Muscle of arm (tissue), 12 donors: ENCODE data around the gene BAZ2B. TPM values are rescaled to one million over a fixed set of nuclear protein-coding genes. Genes with fewer than 3 reads are reported as not detected.

Source experiments
- DNase-seq: peaks from one replicate; pipeline ENCODE4 v3.0.0-alpha.2; 2013
- polyA plus RNA-seq, 12 donors: library from polyadenylated mRNA; unstranded; fragments of 120-200 nt; gene quantifications; one replicate each; pipeline ENCODE4 v1.2.1, GENCODE V29; 2013; ENCODE audit not compliant: insufficient read length in 12 of 12

BAZ2B gene
- polyA plus RNA-seq, 12 donors: 27.6 to 65.0 (median 36.6) TPM; not detected in 1

DNA sequence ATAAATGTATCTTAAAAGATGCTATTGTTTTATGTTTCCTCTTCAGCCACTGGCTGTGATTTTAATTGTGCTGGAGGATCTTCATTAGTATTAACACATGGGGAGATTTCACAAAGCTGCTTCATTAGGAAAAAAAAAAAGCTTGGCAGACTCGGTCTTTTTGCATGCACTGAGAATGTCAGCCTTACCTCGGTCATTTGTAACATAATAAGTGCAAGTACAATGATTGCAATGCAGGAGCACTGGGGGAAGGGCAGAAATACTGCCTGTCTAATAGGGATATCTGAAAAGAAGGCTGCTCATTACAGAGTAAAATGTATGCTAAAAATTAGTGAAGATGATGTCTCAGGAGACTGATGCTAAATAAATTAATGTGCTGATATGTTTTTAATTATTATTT, 1.3 kb upstream of the BAZ2B start:
- peak; percentile 48 for DNase-seq

DNA sequence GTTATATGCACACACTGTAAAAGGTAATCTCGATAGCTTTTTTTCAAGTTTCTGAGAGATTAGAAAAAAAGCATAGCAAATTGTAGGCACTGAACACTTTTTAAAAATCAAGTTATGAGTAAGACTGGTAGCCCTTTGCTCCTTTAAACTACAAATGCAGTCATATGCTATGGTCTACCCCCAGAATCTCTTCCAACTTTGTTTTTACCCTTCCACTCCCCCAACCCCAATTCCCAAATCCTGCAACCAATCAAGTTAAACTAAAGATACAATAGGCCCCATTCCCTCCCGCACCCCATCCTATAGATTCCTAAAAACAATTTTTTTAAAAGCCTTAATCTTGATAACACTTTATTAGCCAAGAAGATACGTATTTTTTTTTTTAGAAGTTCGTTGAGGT, 752 bp upstream of the BAZ2B start:
- no peak for DNase-seq

DNA sequence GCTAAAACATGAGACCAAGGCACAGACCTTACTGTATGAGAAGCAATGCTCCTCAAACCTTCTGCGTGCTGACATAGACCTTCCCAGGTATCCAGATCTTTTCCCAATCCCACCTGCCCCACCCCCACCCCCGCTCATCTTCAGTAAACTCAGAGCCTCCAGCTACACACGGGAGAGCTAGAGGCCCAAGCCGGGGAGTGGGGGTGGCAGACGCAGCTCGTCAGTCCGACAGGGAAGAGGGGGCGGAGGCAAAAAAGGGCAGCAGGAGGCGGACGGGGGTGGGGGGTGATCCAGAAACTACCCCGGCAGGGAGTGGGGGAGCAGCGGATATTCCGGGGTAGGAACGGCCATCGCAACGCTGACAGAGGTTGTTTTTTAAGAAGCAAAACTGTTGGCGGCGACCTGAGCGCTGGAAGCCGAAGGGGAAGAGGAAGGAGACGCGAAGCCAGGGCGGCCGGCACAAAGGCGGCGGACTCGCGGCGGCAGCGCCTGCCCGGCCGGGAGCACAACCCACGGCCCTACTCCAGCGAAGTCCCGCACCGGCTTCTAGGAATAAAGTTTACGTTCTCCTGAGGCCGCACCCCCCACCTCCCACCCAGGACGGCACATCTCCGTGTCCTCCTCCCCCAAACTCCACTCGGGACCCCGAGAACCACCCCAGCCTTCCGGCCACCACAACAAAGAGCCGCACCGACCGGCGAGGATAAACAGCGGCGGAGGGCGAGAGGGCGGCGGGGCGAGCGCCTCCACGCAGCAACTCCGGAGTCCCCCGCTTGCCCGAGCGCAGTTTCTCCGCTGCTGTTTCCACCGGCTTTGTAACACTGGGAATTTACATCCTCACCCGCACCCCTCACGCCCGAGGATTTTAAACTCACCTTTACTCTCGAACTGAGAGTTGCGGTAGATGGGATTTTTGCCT, 722 bp downstream of the BAZ2B start:
- DNase-seq: peak; percentile 96

DNA sequence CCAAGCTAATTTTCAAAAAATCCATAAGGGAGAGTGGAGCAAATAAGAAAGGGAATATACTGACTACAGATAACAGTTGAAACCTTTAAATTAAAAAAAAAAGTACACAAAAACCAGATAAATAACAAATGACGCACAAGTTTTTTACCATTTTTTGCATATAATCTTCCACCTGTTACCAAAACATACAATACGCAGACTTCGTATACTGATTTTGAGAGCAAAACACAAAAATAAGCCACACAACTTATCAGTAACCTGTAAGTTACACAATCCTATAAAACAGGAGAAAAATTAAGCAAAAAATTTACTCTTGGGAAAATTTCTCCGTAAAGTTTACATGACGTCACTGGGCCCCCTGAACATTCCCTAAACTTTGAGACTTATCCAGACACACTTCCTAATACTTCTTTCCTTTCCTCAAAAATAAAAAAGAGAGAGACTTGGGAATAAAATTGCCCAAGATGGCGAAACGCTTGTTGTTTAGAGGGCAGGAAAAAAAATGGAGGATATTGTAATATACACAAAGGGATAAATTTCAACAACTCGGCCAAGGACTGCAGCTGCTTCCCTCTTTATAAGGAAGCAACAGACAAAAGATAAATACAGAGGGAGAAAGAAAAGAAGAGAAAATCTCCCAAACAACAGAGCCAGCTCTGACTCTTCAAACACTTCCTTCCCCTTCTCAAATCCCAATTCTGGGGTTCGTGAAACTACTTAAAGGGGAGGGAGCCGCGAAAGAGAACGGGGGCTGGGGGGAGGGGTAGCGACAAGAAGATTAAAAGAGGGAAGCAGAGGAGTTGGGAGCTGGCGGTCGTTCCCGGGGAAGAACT, 1.6 kb downstream of the BAZ2B start:
- peak; percentile 92 for DNase-seq

DNA sequence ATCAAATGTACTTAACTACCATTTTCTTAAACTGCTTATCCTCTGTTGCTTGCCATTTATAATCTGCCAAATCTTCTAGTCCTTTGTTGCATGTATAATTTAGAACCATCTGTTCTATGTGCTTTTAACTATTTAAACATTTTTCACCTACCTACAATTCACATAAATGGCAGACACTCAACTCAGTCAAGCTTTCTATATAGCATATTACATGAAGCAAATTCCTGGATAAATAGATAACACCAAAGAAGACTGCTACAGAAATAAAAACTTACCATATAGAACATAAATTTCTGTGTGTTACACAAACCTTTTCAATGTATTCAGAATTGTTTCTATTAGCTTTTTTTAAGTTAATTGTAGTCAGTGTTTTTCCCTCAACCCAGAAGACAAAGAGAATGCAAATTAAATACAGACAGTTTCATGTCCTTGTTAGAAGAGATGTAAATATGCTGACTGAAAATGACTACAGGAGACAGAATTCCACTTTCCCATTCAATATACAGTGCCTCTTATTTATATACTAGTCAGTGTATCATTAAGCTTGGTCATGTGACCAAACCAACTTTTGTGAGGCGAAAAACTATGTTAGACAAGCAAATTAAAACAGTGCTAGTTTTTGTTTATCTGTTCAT, 2.6 kb downstream of the BAZ2B start:
- peak; percentile 49 for DNase-seq

DNA sequence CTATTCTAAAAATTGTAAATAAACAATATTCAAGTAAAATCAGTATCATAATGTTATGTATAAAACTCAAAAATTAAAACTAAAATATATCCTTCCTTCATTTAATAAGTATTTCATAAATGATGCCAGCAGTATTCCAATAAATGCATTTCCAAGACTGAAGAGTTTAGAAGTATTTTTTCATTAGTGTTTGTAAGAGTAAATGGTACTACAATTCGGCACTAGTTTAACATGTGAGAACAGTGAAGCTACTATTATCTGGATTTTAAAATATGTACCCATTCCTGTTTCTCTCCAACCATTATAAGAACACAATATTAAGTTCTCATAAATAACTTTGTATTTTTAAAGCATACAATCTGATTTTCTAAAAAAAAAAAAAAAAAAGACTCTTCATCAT, 3.3 kb downstream of the BAZ2B start:
- no peak for DNase-seq

DNA sequence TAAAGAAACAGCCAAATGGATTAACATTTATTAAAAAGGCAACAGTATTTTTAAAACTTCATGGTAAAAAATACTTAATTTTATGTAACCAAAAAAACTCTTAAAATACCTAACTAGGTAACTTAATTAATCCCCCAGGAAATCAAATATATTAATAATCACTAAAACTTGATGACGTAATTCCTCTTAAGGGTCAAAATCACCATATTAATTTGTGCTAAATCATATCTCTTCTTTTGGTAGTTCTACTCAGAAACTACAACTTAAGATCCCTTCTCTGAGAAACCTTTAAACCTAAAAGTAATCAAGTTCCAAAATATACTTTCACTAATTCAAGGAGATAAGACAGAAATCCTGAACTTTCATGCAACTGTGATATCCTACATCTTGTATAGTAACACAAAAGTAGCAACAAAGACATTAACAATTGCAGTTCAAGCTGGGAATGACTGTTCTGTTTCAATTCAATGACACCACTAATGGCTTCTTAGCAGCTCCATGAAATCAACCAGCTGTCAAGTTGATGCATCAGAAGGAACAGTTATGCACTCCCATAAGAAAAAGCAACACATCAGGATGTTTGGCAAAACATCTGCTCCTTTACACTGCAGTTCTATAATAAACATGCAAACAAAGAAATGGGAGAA, 4.0 kb downstream of the BAZ2B start:
- DNase-seq: peak; percentile 41

DNA sequence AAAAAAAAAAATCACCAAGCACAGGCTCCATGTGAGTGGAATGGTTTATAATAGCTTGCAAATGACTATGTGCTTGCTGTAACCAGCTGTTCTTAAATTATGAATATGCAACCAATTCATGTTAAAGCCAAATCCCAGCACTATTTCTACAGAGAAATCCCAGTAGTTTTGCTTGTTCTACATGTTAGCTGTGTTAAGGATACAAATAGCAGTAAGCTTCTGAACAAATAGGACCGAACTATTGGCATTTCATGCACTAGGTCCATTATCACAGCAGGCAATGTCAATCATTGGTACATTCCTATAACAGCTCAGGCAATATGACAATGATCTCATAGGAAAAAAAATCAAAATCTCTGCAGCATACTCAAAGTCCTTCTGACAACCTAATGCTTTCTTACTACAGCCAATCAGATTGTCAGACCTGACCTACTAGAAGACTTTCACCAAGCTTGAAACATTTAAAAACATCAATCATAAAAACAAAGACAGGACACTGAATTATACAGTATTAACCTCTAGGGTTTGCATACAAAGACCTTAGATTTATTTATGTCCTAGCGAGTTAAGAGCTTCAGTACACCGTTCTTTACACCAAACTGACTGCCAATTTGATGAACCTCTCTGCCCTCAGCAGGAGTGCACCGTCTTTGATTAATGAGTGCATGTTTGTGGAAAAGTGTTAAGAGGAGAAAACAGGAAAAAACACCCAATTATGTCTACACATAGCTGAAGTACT, 6.4 kb downstream of the BAZ2B start:
- no peak for DNase-seq

DNA sequence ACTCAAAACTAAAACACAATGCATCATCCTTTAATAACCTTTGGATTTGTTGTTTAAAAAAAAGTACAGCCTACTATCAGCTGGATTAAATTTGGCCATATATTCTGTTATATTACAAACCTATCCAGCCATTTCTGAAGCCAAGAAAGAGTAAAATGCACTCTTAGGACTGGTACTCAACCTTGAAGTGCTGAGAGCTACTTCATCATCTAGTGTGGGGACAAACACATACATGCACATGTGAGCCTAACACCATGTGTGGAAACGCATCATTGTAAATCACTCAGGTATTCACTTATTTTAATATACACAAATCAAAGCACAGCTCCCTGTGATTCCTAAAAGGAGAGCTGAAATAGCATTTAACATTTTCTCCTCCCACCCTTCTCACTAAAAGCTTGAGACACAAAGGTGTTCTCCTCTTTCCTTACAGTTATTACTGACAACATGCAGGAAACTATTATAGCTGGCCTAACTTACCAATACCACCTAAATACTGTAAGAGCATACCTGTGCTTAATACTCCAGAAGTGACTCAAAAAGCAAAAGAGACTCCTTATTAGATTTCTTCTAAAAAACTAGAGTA, 7.5 kb downstream of the BAZ2B start:
- DNase-seq: no peak

DNA sequence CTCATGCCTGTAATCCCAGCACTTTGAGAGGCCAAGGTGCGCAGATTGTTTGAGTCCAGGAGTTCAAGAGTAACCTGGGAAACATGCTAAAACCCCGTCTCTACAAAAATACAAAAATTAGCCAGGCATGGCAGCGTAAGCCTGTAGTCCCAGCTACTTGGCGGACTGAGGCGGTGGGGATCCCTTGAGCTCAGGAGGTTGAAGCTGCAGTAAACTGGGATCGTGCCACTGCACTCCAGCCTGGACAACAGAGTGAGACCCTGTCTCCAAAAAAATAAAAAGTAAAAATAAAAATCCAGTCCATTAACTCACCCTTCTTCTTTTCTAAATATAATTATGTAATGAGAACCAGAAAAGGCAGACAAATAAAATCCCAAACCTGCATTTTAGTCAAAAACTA, 8.2 kb downstream of the BAZ2B start:
- no peak for DNase-seq

DNA sequence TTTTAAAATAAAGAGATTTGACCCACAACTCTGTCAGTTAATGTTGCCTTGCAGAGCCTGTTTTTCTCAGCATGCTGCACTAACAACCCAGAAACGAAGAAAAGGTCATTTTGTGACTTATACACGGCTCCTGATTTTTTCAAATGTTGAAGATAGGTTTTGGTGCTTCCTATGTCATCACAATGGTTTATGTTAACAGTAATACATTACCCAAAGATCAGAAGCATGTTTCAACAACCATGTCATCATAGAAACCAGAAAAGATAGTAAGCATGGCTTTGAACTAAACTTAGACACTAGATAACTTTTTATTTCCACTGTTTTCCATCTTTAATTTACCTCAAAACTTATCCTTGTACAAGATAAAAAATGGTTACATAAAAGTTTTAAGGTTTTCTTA, 10.1 kb downstream of the BAZ2B start:
- DNase-seq: no peak

DNA sequence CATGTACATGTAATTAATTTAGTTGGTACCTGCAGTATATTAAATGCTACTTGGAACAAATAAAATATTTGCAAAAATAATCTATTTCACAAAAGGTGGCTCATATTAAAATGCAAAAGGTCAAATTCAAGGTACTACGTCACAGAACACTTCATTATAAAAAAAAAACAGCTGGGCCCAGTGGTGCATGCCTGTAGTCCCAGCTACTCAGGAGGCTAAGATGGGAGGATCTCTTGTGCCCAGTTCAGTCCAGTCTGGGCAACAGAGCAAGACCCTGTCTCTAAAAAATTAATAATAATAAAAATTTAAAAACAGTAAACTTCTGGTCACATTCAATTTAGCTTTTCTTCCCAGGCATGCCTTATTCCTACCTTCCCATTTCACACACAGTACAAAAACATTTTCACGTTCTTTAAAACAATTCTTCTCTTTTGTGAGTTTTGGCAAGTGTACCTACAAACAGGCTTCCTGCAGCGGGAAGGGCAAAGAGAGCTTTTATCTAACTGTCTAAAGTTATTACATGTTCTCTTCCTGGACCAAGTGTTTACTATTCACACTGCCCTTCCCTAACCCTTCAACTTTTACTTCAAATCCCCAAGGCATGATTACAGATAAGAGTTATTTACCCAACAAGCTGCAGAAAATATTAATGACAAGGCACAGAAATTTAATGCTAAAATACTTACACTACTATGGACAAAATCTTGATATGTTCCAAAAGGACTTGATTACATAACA, 10.7 kb downstream of the BAZ2B start:
- no peak for DNase-seq

DNA sequence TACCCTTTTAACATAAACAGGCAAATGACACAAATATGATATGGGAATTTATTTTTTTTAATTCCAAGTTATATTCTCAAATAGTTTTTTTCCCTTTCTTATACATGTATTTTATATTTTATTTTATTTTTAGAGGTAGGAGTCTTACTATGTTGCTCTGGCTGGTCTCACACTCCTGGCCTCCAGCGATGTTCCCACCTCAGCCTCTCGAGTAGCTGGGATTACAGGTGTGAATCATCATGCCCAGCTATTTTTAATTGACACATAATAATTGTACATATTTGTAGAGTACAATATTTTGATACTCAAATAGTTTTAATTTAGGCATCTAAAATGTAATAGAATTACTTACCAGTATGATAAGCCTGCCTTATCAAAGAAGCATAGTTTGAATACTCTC, 12.2 kb downstream of the BAZ2B start:
- no peak for DNase-seq

DNA sequence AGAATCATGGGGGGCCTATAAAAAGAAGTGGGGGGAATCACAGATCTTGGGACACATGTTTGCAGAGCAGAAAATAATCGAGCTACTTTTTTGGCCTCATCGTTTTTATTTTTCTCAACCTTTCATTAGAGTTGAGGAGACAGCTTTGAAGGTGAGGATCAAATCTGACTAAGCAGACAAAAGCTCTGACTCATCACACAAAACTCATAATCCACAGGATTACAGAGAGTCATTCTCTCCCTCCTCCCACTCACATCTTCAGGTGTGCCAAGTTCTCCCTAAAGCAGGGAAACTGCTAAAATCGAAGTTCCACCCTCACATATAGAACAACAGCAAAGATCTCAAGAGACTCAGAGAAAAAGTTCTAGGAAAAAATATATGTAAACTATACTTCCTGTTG, 15.6 kb downstream of the BAZ2B start:
- no peak for DNase-seq

DNA sequence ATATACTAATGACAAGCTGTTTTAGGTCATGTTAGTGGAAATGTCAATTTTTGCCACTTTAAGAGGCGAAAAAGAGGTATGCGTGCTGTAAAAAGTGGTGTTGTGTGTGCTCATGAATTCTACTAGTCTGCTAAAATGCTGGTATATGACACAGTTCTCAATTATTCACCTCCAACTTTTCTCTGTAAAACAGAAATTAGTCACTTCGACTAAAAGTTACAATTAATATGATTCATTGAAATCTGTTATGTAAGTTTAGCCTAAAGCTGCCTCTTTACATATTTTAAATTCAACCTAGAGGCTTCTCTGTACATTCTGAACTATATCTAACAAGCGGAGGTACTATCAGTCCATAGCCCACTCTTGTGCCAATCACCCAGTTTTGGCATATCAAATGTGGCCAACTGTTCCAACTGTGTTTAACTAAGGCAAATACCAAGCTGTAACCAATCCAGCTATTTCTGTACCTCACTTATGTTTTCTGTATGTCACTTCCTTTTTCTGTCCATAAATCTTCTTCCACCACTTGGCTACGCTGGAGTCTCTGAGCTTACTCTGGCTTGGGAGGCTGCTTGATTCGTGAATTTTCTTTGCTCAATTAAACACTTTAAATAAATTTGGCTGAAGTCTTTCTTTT, 20.8 kb downstream of the BAZ2B start:
- DNase-seq: no peak

DNA sequence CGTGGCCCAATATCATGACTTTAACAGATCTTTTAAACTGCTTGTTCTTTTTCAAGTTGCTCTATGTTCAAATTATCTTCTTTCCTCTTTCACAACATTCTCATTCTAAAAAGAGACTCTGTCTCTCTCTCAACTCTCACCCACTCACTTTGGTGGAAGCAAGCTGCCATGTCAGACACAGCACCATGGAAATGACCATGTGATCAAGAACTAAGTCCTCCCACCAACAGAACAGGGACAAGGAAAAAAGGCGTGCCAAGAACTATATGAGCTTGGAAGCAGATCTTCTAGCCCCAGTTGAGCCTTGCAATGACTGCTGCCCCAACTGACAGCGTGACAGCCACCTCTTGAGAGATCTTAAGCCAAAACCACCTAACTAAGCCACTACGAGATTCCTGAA, 23.9 kb downstream of the BAZ2B start:
- DNase-seq: no peak

DNA sequence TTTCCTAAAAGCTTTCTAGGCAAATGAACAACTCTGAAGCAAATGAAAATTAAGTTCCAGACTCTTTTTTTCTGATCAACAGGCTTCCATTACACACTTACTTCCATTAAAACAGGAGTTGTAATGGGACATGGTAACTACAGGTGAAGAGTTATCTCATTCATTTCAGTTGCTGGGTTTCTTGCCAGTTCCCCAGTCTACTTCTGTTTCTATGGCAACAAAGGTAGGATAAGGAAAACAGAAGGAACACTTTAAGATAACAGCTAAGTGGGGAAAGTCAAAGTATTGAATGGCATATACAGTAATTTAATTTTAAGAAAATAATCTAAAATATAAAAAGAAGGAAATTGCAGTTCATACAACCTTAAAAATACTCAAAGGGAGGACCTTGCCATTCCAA, 25.1 kb downstream of the BAZ2B start:
- no peak for DNase-seq

DNA sequence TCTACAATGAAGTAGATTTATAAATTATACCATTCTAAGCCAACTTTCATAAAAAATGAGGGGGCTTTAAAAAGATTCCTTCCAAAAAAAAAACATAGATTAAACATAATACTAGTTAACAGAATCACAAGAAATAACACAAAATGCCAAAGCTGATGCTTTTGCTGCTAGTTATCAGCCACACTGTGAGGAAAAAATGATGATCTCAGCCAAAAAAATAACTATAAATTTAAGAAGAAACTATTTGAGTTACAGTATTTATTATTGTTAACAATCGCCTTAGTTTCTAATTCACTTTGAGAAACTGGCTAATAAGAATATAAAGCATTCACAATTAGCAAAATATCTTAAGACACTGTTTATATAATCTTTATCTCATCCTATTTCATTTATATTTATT, 27.1 kb downstream of the BAZ2B start:
- no peak for DNase-seq

DNA sequence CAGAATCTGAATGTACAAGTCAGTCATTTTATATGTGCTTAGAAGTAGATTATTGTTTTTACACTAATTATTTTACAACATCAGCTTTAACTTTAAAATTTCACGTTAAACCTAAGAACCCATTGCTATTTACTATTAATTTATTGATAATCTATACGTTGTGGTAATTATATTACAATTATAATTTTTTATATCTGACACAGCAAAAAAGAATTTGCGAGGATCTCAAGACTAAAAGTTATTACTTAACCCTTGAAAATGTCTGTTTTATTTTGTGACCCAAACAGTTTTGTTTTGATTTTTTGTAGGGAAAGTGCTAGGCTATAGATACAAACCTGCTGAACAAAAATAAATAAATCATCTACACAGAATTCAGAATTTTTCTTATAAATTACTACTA, 30.3 kb downstream of the BAZ2B start:
- DNase-seq: no peak

DNA sequence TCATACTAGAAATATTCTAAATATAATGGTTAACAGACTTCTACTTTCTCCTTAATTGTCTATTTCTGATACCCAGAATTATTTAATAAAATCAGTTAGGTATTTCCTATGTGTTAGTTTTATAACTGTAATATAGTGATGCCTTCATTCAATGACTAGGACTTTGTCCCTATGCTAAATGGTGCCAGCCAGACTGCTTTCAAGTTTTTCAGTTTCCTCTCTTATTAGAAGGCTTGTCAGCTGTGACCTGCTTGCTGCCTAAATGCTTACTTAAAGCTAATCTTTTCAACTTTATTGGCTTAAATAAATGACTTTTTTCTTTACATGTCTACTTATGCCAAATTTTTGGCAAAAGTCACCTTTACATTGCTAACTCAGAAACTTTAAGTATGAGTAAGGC, 30.7 kb downstream of the BAZ2B start:
- DNase-seq: no peak
